DOHH2 (cell line): ENCODE measurements around the gene FNIP1.

Experiments used
- H3F3A ChIP-seq: fragments of 200-600 bp; sonication (generic), shearing (Covaris generic); 2 replicates; pipeline ENCODE4 v1.6.0; 2016; ENCODE audit warnings: antibody characterized with exemption, mild to moderate bottlenecking; ENCODE audit not compliant: control insufficient read depth, insufficient read depth
- H3K27ac ChIP-seq: fragments of 200-600 bp; sonication (generic); 2 replicates; pipeline ENCODE4 v1.5.1; 2014; ENCODE audit warnings: low read depth, mild to moderate bottlenecking, low read length, moderate library complexity
- H3K27me3 ChIP-seq: fragments of 200-600 bp; sonication (generic); 2 replicates; pipeline ENCODE4 v1.6.1; 2014; ENCODE audit warnings: mild to moderate bottlenecking, low read length, mixed read lengths; ENCODE audit not compliant: control insufficient read depth
- H3K36me3 ChIP-seq: fragments of 200-600 bp; sonication (generic); 2 replicates; pipeline ENCODE4 v1.6.1; 2014; ENCODE audit warnings: mild to moderate bottlenecking, low read length, moderate library complexity, mixed read lengths; ENCODE audit not compliant: control insufficient read depth
- H3K4me1 ChIP-seq: fragments of 200-600 bp; sonication (generic); 2 replicates; pipeline ENCODE4 v1.6.1; 2014; ENCODE audit warnings: mild to moderate bottlenecking, low read length, mixed read lengths; ENCODE audit not compliant: control insufficient read depth
- H3K4me2 ChIP-seq: fragments of 200-600 bp; sonication (generic); 2 replicates; pipeline ENCODE4 v1.6.0; 2014; ENCODE audit warnings: mild to moderate bottlenecking, low read length, moderate library complexity
- H3K4me3 ChIP-seq: fragments of 200-600 bp; sonication (generic); 2 replicates; pipeline ENCODE4 v1.5.1; 2014; ENCODE audit warnings: mild to moderate bottlenecking, low read length, mixed read lengths
- H3K79me2 ChIP-seq: fragments of 200-600 bp; sonication (generic); 2 replicates; pipeline ENCODE4 v1.6.1; 2014; ENCODE audit warnings: mild to moderate bottlenecking, low read length, mixed read lengths; ENCODE audit not compliant: control insufficient read depth
- H3K9me2 ChIP-seq: fragments of 200-600 bp; sonication (generic); replicated peaks from 2 replicates; pipeline ENCODE4 v1.6.1; 2014; ENCODE audit warnings: mild to moderate bottlenecking, low read length, mixed read lengths; ENCODE audit not compliant: control insufficient read depth
- H3K9me3 ChIP-seq: fragments of 200-600 bp; sonication (generic); 2 replicates; pipeline ENCODE4 v1.6.1; 2014; ENCODE audit warnings: antibody characterized with exemption, low read length, mixed read lengths; ENCODE audit not compliant: control insufficient read depth, insufficient read depth
- H4K20me1 ChIP-seq: fragments of 200-600 bp; sonication (generic); 2 replicates; pipeline ENCODE4 v1.6.0; 2014; ENCODE audit warnings: low read depth, mild to moderate bottlenecking, antibody characterized with exemption, low read length, moderate library complexity; ENCODE audit not compliant: control insufficient read depth, insufficient read depth
- CTCF ChIP-seq: fragments of 200-600 bp; sonication (generic); IDR thresholded peaks from one replicate; pipeline ENCODE4 v1.5.1; 2014; ENCODE audit warnings: antibody characterized with exemption, mild to moderate bottlenecking, low read depth, low read length; ENCODE audit not compliant: poor library complexity, severe bottlenecking
- EZH2phosphoT487 ChIP-seq: fragments of 200-600 bp; sonication (generic); IDR thresholded peaks from 2 replicates; pipeline ENCODE4 v1.6.1; 2017; ENCODE audit warnings: borderline replicate concordance, mild to moderate bottlenecking, antibody characterized with exemption, low read length, moderate library complexity, mixed read lengths

FNIP1 gene

DNA sequence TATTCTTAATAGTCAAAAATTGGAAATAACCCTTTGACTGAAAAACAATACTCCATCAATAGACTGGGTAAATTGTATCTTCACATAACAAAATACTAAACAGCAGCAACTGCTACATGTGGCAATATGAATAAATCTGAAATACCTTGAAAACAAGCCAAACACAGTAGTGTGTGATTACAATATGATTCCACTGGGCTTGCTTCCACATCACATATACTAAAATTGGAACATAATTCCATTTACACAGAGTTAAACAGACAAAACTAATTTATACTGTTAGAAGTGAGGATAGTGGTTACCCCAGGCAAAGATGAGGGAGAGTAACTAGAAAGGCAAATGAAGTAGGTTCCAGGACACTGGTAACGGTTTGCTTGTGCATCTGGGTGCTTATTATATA, 20.4 kb downstream of the FNIP1 start:
- no peaks in the 10 kb centered on the region for H3F3A ChIP-seq

GRCh38 chr5:131774652-131775367, 22.0 kb downstream of the FNIP1 start:
- Histone ChIP-seq H3K36me3 (no peaks in the 10 kb centered on the region), H3K9me2 (no peaks in the 10 kb centered on the region), H3K79me2 (peaks cover 86% of the 10 kb centered on the region), H3K4me1 (no peaks in the 10 kb centered on the region), H3K27me3 (no peaks in the 10 kb centered on the region), H3K4me3 (no peak overlapping the region), H3K27ac (no peak overlapping the region), H3K4me2 (no peak overlapping the region), H4K20me1 (peaks cover 5% of the 10 kb centered on the region; the same call in 1 of the 2 replicates), H3F3A (no peaks in the 10 kb centered on the region), H3K9me3 (no peaks in the 10 kb centered on the region)
- TF ChIP-seq CTCF: no peak
- no peak for TF ChIP-seq EZH2phosphoT487

More for the DNA sequence above, 20.4 kb downstream of the FNIP1 start:
- Histone ChIP-seq H3K79me2 (peaks cover 86% of the 10 kb centered on the region), H3K4me3 (no peak overlapping the region), H3K9me3 (no peaks in the 10 kb centered on the region), H3K9me2 (no peaks in the 10 kb centered on the region), H3K4me1 (no peaks in the 10 kb centered on the region), H3K4me2 (no peak overlapping the region), H4K20me1 (peaks cover 5% of the 10 kb centered on the region; the same call in 1 of the 2 replicates), H3K27ac (no peak overlapping the region), H3K36me3 (no peaks in the 10 kb centered on the region), H3K27me3 (no peaks in the 10 kb centered on the region)
- TF ChIP-seq CTCF: no peak
- no peak for TF ChIP-seq EZH2phosphoT487

GRCh38 chr5:131773805-131774204, 23.0 kb downstream of the FNIP1 start:
- TF ChIP-seq EZH2phosphoT487: no peak
- no peak for TF ChIP-seq CTCF
- no peak overlapping the region for H3K4me3 ChIP-seq
- no peak overlapping the region for H3K27ac ChIP-seq
- no peaks in the 10 kb centered on the region for H3K27me3 ChIP-seq
- no peaks in the 10 kb centered on the region for H3K4me1 ChIP-seq
- H3K4me2 ChIP-seq: no peak overlapping the region
- H3K9me2 ChIP-seq: no peaks in the 10 kb centered on the region
- H3K36me3 ChIP-seq: no peaks in the 10 kb centered on the region
- no peaks in the 10 kb centered on the region for H3K9me3 ChIP-seq
- H3F3A ChIP-seq: no peaks in the 10 kb centered on the region
- peaks cover 5% of the 10 kb centered on the region; the same call in 1 of the 2 replicates for H4K20me1 ChIP-seq
- H3K79me2 ChIP-seq: peaks cover 88% of the 10 kb centered on the region
